ENCODE results near the gene PIWIL4. TPM values are rescaled to one million over a fixed set of nuclear protein-coding genes. Genes with fewer than 3 reads are reported as not detected.

Gene PIWIL4
- total RNA-seq, 1 donor from 2014 or later = 0.59 TPM

DNA sequence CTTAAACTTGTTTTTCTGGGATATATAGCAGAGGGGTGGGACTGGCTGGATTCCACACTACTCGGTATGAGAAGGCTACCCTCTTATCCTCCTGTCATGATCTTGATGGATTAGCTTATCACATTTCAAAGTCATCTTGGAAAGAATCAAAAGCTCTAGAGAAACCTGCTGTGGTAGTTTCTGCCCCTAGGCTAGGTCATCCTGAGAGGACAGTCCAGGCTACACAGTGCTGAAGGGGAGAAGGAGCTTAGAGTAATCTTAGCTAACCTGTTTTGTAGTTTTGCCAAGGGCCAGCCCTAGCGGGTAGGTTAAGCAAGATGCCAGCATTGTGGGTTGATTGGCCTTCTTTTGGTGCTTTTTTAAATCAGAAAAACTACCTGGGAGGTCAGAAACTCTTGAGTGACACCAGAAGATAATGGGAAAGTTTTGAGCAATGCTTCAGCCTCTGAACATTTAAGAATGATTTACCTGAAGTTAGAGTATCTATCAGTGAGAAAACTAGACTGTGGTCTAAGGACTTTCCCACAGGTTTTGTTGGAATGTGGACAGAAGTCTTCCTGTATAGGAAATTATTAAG is 21.3 kb downstream of the PIWIL4 start:
- FAIRE-seq (no peak), DNase-seq (ENCODE audit: low read depth) (no peak)
- H3K27ac Mint-ChIP-seq (ENCODE audit: unreplicated experiment) = no peak overlapping the region
- peaks cover 11% of the 10 kb centered on the region for H3K36me3 Mint-ChIP-seq (ENCODE audit: low read depth, unreplicated experiment)
- Histone ChIP-seq H3K79me2 (ENCODE audit: insufficient read depth, low read length) (no peaks in the 10 kb centered on the region), H3K36me3 (ENCODE audit: insufficient read depth, low read length) (no peaks in the 10 kb centered on the region), H2AFZ (ENCODE audit: low read depth, low read length) (no peak overlapping the region), H3K9ac (ENCODE audit: low read length) (no peak overlapping the region), H3K4me1 (ENCODE audit: insufficient read depth, low read length) (no peaks in the 10 kb centered on the region), H3K27me3 (ENCODE audit: insufficient read depth, low read length) (no peaks in the 10 kb centered on the region), H3K4me3 (ENCODE audit: insufficient read depth, low read depth, low read length) (no peak overlapping the region), H3K9me3 (ENCODE audit: insufficient read depth, low read depth, low read length) (no peaks in the 10 kb centered on the region), H3K27ac (ENCODE audit: low read depth, low read length) (no peak overlapping the region), H4K20me1 (ENCODE audit: insufficient read depth, low read length) (no peaks in the 10 kb centered on the region), H3K4me2 (ENCODE audit: low read length) (no peak overlapping the region)
- peaks cover 7% of the 10 kb centered on the region for H3K4me1 Mint-ChIP-seq (ENCODE audit: low read depth, unreplicated experiment)
- H3K9me3 Mint-ChIP-seq (ENCODE audit: unreplicated experiment) = no peaks in the 10 kb centered on the region
- peaks cover 14% of the 10 kb centered on the region for H3K27me3 Mint-ChIP-seq (ENCODE audit: low read depth, unreplicated experiment)
- H3K4me3 Mint-ChIP-seq (ENCODE audit: unreplicated experiment) = no peak overlapping the region
- no peak for TF ChIP-seq EZH2 (IDR thresholded peaks at IDR 0.05; ENCODE audit: insufficient read depth, low read length)
- TF ChIP-seq, protein P1, sequence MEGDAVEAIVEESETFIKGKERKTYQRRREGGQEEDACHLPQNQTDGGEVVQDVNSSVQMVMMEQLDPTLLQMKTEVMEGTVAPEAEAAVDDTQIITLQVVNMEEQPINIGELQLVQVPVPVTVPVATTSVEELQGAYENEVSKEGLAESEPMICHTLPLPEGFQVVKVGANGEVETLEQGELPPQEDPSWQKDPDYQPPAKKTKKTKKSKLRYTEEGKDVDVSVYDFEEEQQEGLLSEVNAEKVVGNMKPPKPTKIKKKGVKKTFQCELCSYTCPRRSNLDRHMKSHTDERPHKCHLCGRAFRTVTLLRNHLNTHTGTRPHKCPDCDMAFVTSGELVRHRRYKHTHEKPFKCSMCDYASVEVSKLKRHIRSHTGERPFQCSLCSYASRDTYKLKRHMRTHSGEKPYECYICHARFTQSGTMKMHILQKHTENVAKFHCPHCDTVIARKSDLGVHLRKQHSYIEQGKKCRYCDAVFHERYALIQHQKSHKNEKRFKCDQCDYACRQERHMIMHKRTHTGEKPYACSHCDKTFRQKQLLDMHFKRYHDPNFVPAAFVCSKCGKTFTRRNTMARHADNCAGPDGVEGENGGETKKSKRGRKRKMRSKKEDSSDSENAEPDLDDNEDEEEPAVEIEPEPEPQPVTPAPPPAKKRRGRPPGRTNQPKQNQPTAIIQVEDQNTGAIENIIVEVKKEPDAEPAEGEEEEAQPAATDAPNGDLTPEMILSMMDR (IDR thresholded peaks at IDR 0.05; ENCODE audit: insufficient read depth, low read depth, low read length) = no peak

DNA sequence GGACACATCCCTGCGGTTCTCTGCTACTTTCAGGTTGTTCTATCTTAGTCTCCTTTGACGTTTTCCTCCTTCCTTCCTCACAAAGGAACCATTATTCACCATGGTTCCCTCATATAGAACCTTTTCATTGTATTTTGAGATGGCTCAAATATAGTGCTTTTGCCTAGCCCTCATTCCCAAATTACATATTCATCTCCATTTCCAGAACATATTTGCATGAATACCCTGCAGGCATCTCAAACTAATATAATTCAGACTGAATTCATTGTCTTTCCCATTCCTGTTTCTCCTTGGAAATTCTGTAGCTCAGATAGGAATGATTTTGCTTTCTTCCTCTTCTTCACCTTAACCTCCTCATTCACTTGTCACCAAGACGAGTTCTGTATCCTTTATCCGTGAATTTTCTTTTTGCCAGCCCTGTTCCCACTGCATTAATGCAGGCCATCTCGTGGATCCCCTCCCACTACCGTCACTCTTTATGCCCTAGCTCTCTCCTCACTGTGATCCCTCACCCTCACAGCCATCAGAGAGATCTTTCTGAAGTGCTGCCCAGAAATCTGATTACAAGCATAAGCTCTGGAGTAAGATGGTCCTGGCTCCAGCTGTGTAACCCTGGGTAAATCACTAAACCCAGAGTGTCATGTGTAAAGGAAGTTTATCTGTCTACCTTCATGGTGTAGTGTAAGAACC is 23.3 kb downstream of the PIWIL4 start:
- FAIRE-seq (no peak), DNase-seq (ENCODE audit: low read depth) (no peak)
- Histone ChIP-seq H4K20me1 (ENCODE audit: insufficient read depth, low read length) (no peaks in the 10 kb centered on the region), H3K9me3 (ENCODE audit: insufficient read depth, low read depth, low read length) (no peaks in the 10 kb centered on the region), H3K9ac (ENCODE audit: low read length) (no peak overlapping the region), H2AFZ (ENCODE audit: low read depth, low read length) (no peak overlapping the region), H3K4me2 (ENCODE audit: low read length) (no peak overlapping the region), H3K36me3 (ENCODE audit: insufficient read depth, low read length) (no peaks in the 10 kb centered on the region), H3K4me3 (ENCODE audit: insufficient read depth, low read depth, low read length) (no peak overlapping the region), H3K79me2 (ENCODE audit: insufficient read depth, low read length) (no peaks in the 10 kb centered on the region), H3K4me1 (ENCODE audit: insufficient read depth, low read length) (no peaks in the 10 kb centered on the region), H3K27ac (ENCODE audit: low read depth, low read length) (no peak overlapping the region), H3K27me3 (ENCODE audit: insufficient read depth, low read length) (no peaks in the 10 kb centered on the region)
- TF ChIP-seq EZH2 (IDR thresholded peaks at IDR 0.05; ENCODE audit: insufficient read depth, low read length) = no peak
- TF ChIP-seq, protein P1 (IDR thresholded peaks at IDR 0.05; ENCODE audit: insufficient read depth, low read depth, low read length) = no peak
- peaks cover 14% of the 10 kb centered on the region for H3K27me3 Mint-ChIP-seq (ENCODE audit: low read depth, unreplicated experiment)
- peaks cover 7% of the 10 kb centered on the region for H3K4me1 Mint-ChIP-seq (ENCODE audit: low read depth, unreplicated experiment)
- no peaks in the 10 kb centered on the region for H3K9me3 Mint-ChIP-seq (ENCODE audit: unreplicated experiment)
- H3K36me3 Mint-ChIP-seq (ENCODE audit: low read depth, unreplicated experiment) = peaks cover 10% of the 10 kb centered on the region
- no peak overlapping the region for H3K27ac Mint-ChIP-seq (ENCODE audit: unreplicated experiment)
- no peak overlapping the region for H3K4me3 Mint-ChIP-seq (ENCODE audit: unreplicated experiment)

DNA sequence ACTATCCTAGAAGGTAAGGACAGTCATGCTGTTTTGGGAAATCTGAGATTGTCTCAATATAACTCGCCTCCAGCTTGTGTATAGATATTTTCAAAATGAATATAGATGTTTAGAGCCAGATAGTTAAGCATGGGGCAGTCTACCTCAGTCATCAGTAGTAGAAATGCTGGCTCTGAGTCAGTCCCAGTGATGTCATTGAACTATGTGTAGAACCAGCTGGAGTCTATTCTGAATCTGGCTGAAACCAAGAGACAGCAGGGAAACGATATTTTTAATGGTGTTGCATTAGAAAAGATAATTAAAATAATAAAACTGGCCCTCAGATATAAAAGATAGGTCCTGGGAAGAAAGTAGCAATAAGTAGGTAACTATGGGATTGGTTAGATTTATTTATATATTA is 25.9 kb downstream of the PIWIL4 start:
- H2AFZ ChIP-seq (ENCODE audit: low read depth, low read length) = no peak overlapping the region
- H3K9ac ChIP-seq (ENCODE audit: low read length) = no peak overlapping the region
- H3K4me1 Mint-ChIP-seq (ENCODE audit: low read depth, unreplicated experiment) = peaks cover under 1% of the 10 kb centered on the region
- H3K27me3 Mint-ChIP-seq (ENCODE audit: low read depth, unreplicated experiment) = peaks cover 14% of the 10 kb centered on the region
- H3K4me3 Mint-ChIP-seq (ENCODE audit: unreplicated experiment) = no peak overlapping the region
- no peaks in the 10 kb centered on the region for H3K9me3 Mint-ChIP-seq (ENCODE audit: unreplicated experiment)
- H3K4me3 ChIP-seq (ENCODE audit: insufficient read depth, low read depth, low read length) = no peak overlapping the region
- H3K36me3 ChIP-seq (ENCODE audit: insufficient read depth, low read length) = no peaks in the 10 kb centered on the region
- peaks cover 10% of the 10 kb centered on the region for H3K36me3 Mint-ChIP-seq (ENCODE audit: low read depth, unreplicated experiment)
- H3K4me2 ChIP-seq (ENCODE audit: low read length) = no peak overlapping the region
- H3K4me1 ChIP-seq (ENCODE audit: insufficient read depth, low read length) = no peaks in the 10 kb centered on the region
- TF ChIP-seq EZH2 (IDR thresholded peaks at IDR 0.05; ENCODE audit: insufficient read depth, low read length) = no peak
- TF ChIP-seq, protein P1 (IDR thresholded peaks at IDR 0.05; ENCODE audit: insufficient read depth, low read depth, low read length) = no peak
- FAIRE-seq (no peak), DNase-seq (ENCODE audit: low read depth) (peak; percentile 8)
- no peaks in the 10 kb centered on the region for H3K9me3 ChIP-seq (ENCODE audit: insufficient read depth, low read depth, low read length)
- no peak overlapping the region for H3K27ac Mint-ChIP-seq (ENCODE audit: unreplicated experiment)
- no peaks in the 10 kb centered on the region for H3K27me3 ChIP-seq (ENCODE audit: insufficient read depth, low read length)
- no peak overlapping the region for H3K27ac ChIP-seq (ENCODE audit: low read depth, low read length)
- no peaks in the 10 kb centered on the region for H3K79me2 ChIP-seq (ENCODE audit: insufficient read depth, low read length)
- H4K20me1 ChIP-seq (ENCODE audit: insufficient read depth, low read length) = no peaks in the 10 kb centered on the region
